Kidney capillary endothelial cell (primary cell): ENCODE measurements around the gene FLT1.

Experiments used
- DNase-seq: peaks from one replicate; pipeline ENCODE4 v3.0.0-alpha.2; 2018; ENCODE audit warnings: low spot score

The FLT1 gene

DNA sequence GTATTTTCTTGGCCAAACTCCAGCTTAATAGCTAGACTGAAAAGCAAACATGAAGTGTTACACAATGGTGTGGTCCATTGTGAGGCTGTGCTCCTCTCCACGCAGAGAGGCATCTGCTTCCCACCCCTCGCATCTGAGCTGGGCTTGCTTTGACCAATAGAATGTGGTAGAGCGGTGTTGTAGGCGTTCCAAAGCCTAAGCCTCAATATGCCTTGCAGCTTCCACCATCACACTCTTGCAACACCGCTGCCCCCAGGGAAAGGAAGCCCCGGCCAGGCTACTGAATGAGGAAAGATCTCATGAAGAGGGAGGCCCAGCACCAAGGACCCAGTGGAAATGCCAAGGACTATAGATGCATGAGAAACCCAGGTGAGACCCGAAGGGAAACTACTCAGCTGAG lies 9.4 kb downstream of the FLT1 start:
- DNase-seq = no peak

DNA sequence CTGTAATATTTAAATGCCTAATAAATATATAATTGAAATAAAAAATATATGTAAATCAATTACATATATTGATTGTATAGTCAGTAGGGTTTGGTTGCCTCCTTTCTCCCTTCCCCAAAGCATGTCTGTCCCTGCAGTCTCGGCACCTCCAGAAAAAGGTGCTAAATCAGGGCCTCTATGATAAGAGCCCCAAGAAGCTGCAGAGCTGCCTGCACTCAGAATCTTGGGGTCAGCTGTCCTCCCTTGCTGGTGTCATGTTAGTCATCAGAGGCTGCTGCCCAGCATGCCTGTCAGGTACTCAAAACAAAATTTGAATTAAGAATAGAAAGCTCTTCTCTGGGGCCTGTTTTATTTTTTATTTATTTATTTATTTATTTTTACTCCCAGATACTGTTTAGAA lies 9.8 kb downstream of the FLT1 start:
- DNase-seq = no peak

DNA sequence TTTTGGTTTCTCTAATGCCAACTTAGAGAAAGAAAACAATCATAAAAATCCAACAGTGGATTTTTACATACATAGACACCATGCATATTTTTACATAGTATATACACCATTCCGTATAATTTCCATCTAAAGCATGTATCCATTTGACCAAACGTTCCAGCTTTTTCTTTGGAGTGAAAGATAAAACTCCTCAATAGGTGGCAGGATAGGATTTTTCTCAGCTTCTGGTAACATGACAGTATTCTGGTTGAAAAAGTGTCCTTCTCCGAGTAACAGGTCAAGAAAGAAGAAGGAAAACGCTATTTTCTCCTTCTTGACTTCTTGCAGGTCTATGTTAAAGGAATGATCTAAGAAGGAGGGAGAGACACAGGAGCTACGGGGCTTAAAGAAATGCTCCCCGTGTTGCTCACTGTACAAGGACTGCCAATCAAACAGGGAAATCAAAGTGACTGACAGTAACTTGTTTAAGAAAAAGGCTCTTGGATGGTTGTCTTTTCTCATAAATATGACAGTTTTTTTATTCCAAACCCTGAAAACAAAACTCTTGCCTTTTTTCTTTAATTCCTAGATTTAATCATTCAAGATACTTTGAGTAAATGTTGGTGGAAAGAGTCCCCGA lies 11.5 kb downstream of the FLT1 start:
- no peak for DNase-seq

DNA sequence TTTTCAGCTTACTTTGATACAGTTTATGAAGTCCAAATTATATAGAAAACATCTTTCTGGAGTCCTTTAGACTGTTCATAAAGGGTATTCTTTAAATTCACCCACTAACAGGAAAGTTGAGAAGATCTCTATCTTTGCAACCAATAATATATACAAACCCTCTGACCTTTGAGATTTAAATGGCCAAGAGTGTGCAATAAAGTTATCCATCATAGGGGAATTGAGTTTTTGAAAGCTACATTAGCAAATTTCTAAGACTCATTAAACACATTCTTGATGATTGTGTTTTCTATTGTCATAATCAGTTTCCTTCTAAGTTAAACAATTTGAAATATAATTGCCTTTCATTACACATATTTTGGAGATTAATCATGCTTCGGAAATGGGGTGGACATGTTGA lies 15.9 kb downstream of the FLT1 start:
- DNase-seq = no peak

DNA sequence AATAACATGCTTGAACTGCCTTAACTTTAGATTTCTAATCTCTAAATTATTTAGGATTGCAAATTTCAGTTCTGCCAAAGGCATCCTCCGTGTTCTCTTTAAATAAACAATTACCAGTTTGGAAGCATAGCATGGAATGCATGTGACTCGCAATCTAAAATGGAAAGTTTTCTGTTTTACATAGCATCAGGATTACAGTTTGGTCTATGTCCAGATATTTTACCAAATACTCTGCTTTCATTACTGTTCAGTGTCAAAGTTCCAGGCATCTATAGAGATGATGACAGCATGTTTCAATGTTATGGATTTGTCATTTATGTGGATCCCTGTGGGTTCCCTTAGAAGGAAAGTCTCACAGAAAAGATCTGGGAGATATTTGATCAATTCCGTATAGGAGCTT lies 16.8 kb downstream of the FLT1 start:
- no peak for DNase-seq

DNA sequence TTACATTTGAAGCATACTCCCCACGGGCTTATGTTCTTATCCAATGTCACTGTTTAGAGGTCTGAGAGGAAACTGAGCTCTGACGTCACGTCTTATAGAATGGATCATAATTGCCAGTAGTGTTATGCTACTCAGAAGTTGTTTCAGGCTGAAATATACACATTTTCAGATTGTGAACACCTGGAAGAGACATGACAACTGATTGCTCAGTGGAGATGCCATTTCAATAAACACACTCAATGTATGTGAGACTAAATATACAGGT lies 17.3 kb downstream of the FLT1 start:
- no peak for DNase-seq

DNA sequence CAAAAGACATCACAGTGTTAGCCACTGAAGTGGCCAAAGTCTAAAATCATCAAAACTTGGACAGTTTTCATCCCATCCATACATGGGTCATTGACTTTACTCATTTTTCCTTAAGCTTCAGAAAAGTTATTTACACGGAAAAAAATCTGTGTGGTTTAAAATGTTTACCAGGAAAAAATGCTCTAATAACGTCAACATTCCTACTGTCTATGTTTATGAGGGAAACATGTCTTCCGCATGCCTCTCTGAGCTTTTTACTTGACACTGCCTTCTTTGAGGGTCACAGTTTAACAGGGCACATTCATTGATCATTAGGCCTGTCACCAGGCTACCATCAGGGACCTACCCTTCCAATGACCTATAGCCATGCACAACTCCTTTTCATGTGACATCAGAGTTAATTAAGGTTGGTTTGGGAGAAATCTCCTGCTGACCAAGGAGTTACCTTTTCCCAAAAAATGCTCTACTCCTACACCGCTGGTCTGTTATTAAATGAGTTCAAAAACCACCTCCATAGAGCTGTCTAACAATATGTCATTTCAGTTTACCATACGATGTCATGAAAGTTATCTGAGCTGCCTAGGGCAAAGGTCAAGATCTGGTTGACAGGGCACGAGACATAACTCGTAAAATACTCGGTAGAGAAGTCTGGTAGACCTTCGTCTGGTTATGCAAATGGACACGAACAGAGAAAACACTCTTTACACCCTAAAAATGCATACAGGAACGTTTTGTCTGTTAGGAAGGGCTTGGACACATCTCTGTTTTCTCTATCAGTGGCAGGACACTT lies 17.8 kb downstream of the FLT1 start:
- no peak for DNase-seq

DNA sequence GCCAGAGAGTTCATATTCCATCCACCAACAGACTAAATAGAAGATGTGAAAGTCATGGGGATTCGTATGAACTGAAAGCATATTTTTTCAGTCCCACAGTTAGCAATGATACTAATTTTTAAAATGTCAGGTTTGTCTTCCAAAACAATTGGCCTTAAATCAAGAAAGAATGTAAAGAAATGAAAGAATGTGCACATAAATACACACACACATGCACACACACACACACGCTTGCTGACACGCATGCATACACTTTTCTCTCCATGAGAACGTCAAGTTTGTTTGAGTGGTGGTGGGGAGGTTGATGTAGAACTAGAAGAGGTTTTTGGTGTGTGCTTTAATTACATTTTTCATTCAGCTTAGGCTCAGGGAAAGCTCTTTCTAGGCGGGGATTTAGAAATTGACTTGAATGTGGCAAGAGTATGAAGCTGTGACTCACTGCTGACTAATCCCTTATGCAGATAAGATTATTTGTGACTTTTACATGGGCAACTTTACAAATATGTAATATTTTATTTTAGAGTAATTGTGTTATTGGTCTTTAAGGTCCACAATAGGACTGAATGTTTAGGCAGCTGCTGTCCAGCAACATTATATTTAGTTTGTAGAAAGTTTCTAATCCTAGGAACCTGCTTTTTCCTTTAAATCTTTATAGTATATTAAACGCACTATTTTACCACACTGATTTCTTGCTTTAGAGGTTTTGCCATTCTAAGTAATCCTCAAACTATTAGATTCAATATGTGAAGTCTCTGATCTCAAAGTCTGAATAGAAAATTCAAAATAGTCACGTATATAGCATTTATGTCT lies 18.8 kb downstream of the FLT1 start:
- DNase-seq = peak; percentile 74

DNA sequence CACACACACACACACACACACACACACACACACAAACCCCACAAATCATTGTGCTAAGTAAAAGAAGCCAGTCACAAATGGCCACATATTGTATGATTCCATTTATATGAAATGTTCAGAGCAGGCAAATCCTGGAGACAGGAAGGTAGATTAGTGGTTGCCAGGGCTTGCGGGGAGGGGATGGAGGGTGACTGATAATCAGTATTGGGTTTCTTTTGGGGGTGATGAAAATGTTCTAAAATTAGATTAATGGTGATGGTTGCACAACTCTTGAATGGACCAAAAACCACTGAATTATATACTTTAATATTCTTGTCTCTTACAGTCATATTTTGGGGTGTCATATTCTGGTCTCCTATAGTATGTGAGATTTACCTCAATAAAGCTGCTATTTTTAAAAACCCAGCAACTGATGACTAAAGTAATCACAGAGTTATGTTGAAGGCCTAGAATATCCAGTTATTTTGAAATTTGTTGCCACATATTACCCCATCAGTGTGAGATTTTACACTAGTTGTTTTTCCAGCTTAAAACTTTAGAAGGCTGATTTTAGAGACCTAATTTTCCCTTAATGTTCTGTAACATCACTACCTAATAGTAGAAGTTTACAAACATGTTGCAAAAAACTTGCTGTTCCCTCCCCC lies 20.3 kb downstream of the FLT1 start:
- DNase-seq = no peak

DNA sequence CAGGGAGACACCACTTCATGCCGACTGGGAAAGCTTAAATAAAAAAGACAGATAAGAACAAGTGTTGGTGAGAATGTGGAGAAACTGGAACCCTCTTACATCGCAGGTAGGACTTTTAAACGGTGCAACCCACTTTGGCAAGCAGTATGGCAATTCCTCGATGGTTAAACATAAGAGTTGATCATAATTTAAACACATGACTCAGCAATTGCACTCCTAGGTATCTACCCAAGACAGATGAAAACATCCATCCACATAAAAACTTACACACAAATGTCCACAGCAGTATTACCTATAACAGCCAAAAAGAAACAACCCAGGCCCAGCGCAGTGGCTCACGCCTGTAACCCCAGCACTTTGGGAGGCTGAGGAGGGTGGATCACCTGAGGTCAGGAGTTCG lies 21.9 kb downstream of the FLT1 start:
- DNase-seq = no peak

DNA sequence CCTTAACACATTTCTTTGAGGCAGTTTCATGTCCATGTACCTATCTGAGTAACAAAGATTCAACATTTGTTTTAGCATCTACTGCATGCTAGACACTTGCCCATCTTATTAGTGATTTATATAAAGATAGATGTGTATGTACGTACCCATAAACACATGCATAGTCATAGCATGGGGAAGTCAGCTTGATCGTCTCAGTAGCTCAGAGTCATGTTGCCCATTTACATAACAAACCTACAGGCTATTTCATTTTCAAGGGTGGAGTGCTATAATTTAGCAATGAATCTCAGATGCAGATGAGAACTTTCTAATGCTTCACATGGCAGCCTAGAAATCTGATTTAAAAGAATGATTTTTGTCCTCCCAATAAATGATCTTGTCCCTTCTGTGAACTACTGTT lies 23.5 kb downstream of the FLT1 start:
- DNase-seq = no peak

DNA sequence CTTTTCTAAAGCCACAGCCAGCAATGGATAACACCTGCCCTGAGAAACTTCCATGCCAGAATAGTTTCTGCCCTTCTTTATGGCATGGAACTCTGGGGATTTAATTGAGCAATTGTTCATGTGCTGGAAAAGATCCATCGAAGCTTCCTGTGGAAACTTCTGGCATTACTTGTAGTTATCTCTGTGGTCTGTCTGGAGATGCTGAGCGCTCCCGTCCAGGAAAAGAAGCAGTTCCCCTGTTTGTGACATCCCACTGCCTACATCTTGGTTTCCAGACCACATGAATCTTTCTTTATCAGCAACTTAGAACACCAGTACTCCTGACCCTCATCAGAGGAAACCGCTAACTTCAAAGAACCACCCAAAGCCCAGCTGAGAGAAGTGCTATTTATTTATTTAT lies 24.6 kb downstream of the FLT1 start:
- DNase-seq = no peak

DNA sequence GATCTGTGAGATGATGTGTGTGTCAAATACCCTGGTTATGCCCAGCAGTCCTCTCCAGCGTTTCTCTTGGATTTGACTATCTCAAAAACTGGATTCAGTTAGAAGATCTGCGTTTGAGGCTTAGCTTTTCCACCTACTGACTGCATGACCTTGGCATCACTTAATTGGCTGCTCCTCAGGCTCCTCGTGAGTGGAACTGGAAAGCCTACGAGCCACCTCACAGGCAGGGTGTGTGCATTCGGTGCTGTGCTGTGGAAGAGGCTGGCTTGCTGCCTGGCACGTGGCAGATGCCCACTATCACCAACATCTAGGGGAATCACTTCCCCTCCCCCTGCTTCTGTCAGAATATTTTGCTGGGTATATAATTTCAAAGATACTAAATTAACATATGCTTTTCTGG lies 25.6 kb downstream of the FLT1 start:
- DNase-seq = no peak

DNA sequence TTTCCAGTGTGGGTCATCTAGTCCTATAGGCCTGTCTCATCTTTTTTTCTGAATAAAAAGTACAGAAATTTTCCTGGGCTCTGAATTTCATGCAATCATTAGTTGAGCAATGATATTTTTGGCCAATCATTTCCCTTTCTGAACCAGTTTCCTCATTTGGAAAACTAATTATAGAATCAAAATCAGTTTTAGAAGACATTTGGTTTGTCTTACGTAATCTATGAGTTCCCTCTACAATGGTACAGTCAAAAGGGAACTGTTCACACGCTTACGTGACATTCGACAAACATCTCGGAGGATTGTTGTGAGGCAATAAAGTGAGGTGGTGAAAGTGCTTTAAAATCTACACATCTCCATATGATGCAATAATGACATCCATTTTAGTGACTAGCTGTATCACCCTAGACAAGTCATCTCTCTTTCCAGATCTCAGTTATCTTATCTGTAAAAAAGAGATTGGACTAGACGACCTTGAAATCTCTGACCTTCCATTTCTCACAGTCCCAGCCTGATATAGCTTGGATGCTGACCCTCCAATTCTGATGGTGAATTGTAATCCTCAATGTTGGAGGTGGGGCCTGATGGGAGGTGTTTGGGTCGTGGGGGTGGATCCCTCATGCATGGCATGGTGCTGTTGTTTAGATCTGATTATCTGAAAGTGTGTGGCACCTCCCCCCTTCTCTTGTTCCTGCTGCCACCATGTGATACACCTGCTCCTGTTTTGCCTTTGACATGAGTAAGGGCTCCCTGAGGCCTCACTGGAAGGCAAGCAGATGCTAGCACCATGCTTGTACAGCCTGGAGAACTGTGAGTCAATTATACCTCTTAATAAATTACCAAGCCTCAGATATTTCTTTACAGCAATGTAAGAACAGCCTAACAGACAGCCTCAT lies 26.7 kb downstream of the FLT1 start:
- no peak for DNase-seq

DNA sequence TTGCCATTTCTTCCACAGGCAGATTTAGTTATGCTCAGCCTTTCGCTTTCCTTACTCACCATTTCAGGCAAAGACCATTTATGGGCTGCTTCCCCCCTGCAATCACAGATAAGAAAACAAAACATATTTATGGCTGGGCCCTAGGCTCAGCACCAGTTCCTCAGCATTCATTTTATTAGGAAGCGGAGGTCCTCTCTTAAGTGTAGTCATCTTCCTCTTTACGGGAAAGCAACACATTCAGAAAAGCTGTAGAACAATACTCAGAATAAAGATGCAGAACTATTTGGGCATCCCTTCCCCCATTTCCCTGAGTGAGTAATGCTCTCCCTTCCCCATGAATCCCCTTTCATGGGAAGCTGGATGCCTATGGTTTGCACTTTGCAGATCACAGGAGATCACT lies 27.9 kb downstream of the FLT1 start:
- peak; percentile 74 for DNase-seq

DNA sequence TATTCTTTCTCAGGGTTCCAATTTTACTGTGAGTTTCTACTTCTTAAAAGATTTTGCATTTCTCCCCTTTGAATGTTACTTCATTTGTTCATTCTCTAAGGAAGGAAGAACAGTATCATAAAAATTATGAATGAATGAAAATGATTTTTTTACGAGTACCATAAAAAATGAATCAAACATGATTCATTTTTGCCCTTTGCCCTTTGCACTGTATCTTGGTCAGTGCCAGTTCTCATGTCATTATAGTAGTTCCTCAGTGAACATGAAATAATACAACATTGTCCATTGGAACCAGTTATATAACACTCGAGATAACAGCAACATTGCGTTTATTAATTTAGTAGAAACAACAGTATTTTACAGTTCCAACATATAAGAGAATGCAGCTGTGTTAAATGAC lies 28.8 kb downstream of the FLT1 start:
- DNase-seq = no peak

DNA sequence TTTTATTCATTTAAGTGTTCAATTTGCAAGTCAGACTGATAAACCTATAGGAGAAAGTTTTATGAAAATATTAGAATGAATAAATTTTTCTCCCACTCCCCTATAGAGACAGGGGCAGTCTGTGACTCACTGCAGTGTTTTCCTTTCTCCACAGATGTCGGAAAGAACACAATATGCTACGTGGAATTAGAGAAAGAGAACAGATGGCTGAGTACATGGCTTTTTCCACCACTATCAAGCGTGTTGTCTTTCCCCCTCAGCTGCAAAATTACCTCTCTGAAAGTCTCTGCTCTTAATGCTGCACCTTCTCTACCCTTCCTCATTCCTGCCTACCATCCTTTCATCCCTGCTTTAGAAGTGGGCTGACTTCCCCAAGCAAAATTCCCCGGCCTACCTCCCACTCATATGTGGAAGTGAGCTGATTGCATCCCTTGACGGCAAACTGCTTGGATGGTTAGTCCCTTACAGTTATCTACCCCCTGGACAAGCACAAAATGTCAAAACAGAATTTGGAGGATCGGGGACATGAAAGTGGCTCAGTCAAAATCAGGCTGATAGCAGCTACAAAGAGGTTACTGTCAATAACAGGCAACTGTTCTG lies 30.0 kb downstream of the FLT1 start:
- DNase-seq = no peak

DNA sequence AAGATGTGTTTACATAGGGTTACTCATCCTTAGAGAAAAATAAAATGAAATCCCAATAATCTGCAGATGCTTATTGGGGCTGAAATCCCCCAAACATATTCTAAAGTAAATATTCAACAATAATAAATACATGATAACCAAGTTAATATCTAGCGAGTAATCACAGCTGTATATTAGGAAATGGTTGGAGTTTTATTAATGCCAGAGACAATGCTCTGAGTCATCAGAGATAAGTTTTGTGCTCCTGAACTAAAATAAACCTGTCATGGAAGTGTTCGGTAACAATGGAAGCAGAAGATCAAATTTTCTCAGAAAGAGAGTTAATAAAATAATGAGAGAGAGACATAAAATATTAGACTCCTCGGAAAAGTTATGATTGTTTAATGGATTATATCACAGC lies 31.4 kb downstream of the FLT1 start:
- DNase-seq = peak; percentile 50

DNA sequence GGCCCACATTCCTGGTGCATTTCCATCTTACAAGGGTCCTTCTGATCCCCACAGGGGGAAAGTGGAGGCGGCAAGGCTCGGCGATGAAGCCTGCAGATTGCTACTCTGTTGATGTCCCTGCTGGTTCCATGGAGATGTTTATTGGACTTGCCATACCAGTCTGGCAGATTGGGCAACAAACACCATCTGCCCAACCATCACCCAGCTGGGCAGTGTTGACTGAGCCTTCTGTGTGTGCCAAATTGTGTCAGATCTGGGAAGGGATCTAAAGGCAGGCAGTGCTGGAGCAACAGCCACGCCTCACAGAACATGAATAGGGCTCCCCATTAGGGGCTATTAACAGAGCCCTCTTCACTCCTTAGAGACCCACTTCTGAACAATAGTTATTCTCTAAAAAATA lies 35.0 kb downstream of the FLT1 start:
- DNase-seq = no peak

DNA sequence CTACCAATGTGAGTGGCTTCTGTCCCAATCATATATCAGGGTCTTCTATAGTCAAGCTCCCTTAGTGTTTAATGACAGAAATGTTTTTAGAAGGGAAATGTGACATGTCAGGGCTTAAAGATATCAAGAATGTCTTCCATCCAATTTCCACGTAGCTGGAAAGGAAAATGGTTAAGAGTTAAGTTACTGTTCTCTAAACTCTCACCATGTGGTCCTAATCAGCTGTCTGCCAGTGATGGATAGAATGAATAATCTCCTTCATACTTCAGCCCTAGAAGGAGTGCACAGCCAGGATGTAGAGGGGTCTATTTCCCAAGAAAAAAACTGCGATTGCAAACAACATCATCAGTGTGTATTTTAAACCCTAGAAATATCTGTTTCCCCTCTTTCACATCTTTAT lies 36.3 kb downstream of the FLT1 start:
- no peak for DNase-seq

DNA sequence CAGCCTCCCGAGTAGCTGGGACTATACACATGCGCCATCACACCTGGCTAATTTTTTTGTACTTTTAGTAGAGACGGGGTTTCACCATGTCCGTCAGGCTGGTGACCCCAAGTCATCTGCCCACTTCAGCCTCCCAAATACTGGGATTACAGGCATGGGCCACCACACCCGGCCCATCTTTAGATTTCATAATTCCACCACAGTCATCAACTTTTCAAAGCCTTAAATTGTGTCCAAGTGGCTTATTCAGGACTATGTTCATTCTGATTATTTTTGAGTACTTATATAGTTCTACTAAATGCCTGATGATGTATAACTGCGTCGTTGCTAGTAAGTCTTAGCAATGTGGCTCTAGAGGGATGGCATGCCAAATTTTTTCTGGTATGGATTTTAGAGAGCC lies 36.9 kb downstream of the FLT1 start:
- DNase-seq = no peak

DNA sequence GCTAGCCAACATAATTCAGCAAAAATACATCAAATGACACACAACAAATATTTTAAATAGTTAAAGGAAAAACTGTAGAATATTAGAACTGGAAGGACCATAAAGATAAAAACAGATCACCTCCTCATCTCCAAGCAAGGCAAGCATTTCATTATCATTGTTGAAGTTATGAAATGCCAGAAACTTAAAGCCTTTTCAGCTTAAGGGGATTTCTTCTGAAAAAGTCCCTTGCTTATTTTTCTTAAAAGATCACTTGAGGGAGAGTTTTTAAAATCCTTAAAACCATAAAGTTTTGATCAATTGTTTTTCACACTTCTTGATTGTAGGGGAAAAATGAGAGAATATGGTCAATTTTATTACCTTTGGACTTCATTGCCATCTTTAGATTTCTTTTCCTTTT lies 37.4 kb downstream of the FLT1 start:
- no peak for DNase-seq
